Esophagus squamous epithelium (tissue), 5 donors: ENCODE results near the gene EIPR1. TPM values are rescaled to one million over a fixed set of nuclear protein-coding genes. Genes with fewer than 3 reads are reported as not detected.
A peak's percentile ranks its signal among the peaks of the same experiment; 100 is the strongest.

Source experiments
- DNase-seq: peaks from one replicate; lab custom pipeline; 2025; lab: John Stamatoyannopoulos, UW
- H3K27ac ChIP-seq, 4 donors: fragments of 200-600 bp; sonication (generic); one replicate each; pipeline ENCODE4 v1.5.1; 2016 to 2019; ENCODE audit warnings: mild to moderate bottlenecking in 1 of 4
- H3K27me3 ChIP-seq, 4 donors: fragments of 200-600 bp; sonication (generic); 1 replicate in 3 of 4; 2 replicates in 1 of 4; pipeline versions ENCODE4 v1.5.1 to v1.6.0; 2017 to 2021; ENCODE audit warnings: antibody characterized with exemption in 1 of 4
- H3K36me3 ChIP-seq, 3 donors: fragments of 200-600 bp; sonication (generic); one replicate each; pipeline ENCODE4 v1.5.1; 2016 to 2019
- H3K4me1 ChIP-seq, 3 donors: fragments of 200-600 bp; sonication (generic); one replicate each; pipeline ENCODE4 v1.5.1; 2017 to 2019
- H3K4me3 ChIP-seq, 4 donors: fragments of 200-600 bp; sonication (generic); 1 replicate in 3 of 4; 2 replicates in 1 of 4; pipeline ENCODE4 v1.5.1; 2016 to 2019; ENCODE audit warnings: mild to moderate bottlenecking in 2 of 4, moderate library complexity in 1 of 4
- H3K9me3 ChIP-seq, 3 donors: fragments of 200-600 bp; sonication (generic); one replicate each; pipeline ENCODE4 v1.5.1; 2016 to 2019
- CTCF ChIP-seq, 6 experiments: fragments of 450-650 bp in 4 of 6; fragments of 200-600 bp in 2 of 6; sonication (generic) in 2 of 6; IDR thresholded peaks; one replicate each; pipeline ENCODE4 v1.5.1; 2016 to 2019; ENCODE audit warnings: antibody characterized with exemption in 6 of 6, mild to moderate bottlenecking in 4 of 6, moderate library complexity in 4 of 6
- POLR2A ChIP-seq, 4 donors: fragments of 450-650 bp; IDR thresholded peaks; one replicate each; pipeline ENCODE4 v1.6.1; 2017; ENCODE audit warnings: antibody characterized with exemption in 4 of 4, mild to moderate bottlenecking in 4 of 4, moderate library complexity in 3 of 4
- WGBS, 2 donors: methylation state at CpG; one replicate each; pipeline ENCODE4 v1.1.5; 2018; 5-methylcytosine and 5-hydroxymethylcytosine counted together
- intact Hi-C: fragments of 100-400 bp; cut with DNase I; formaldehyde crosslinking; loops from one replicate; pipeline ENCODE4 v1.15.0; 2022
- total RNA-seq, 4 donors: library from RNA; depleted of rRNA; stranded (reverse); fragments of >200 nt; gene quantifications; one replicate each; pipeline ENCODE4 v1.1.0, GENCODE V29; 2016
- donor health status: DM: yes; HTN: yes; CAD: no.

The EIPR1 gene
- total RNA-seq, 4 donors from 2014 or later = 27.3 to 50.6 (median 31.9) TPM

GRCh38 chr2:3238951-3239841 is 138.4 kb downstream of the EIPR1 start:
- no peaks in the 10 kb centered on the region for H3K27me3 ChIP-seq
- H3K4me3 ChIP-seq = no peak overlapping the region
- TF ChIP-seq CTCF (IDR thresholded peaks at IDR 0.05) (no peak), POLR2A (IDR thresholded peaks at IDR 0.05) (no peak)
- no peak overlapping the region for H3K27ac ChIP-seq
- peaks cover 0 to 2% (median 0%) of the 10 kb centered on the region in 3 donors for H3K4me1 ChIP-seq
- H3K9me3 ChIP-seq = no peaks in the 10 kb centered on the region
- DNase-seq = no peak
- intact Hi-C loops = no loop called here
- H3K36me3 ChIP-seq = peaks cover 0 to 4% (median 0%) of the 10 kb centered on the region in 3 donors
- WGBS, 2 donors = 59 to 68% methylated on average over 21 of the region's 21 CpGs

- DNase-seq = no peak
- TF ChIP-seq POLR2A (IDR thresholded peaks at IDR 0.05) (no peak), CTCF (IDR thresholded peaks at IDR 0.05) (no peak)
- intact Hi-C loops = no loop called here
- Histone ChIP-seq H3K4me1 (peaks cover 0 to 5% (median 0%) of the 10 kb centered on the region in 3 donors), H3K9me3 (no peaks in the 10 kb centered on the region), H3K27ac (peak overlapping the region in 1 of 4 donors; percentile 30), H3K27me3 (no peaks in the 10 kb centered on the region), H3K36me3 (peaks cover 0 to 8% (median 0%) of the 10 kb centered on the region in 3 donors), H3K4me3 (no peak overlapping the region)
- WGBS, 2 donors = 77 to 92% methylated on average over 8 to 9 of the region's 12 CpGs
These were observed 141.1 kb downstream of the EIPR1 start for GRCh38 chr2:3236300-3237045.

- Histone ChIP-seq H3K4me3 (no peak overlapping the region), H3K36me3 (peaks cover 0 to 8% (median 0%) of the 10 kb centered on the region in 3 donors), H3K4me1 (peaks cover 0 to 5% (median 0%) of the 10 kb centered on the region in 3 donors), H3K27ac (no peak overlapping the region), H3K27me3 (no peaks in the 10 kb centered on the region), H3K9me3 (no peaks in the 10 kb centered on the region)
- DNase-seq = no peak
- TF ChIP-seq CTCF (IDR thresholded peaks at IDR 0.05) (no peak), POLR2A (IDR thresholded peaks at IDR 0.05) (no peak)
- WGBS, 2 donors = 39 to 77% methylated on average over 2 of the region's 2 CpGs
- intact Hi-C loops = no loop called here
These were observed 143.7 kb downstream of the EIPR1 start for GRCh38 chr2:3233877-3234276.

GRCh38 chr2:3229221-3229620 is 148.4 kb downstream of the EIPR1 start:
- Histone ChIP-seq H3K4me3 (no peak overlapping the region), H3K27me3 (no peaks in the 10 kb centered on the region), H3K36me3 (peaks cover 0 to 8% (median 0%) of the 10 kb centered on the region in 3 donors), H3K27ac (no peak overlapping the region), H3K4me1 (peaks cover 0 to 3% (median 0%) of the 10 kb centered on the region in 3 donors), H3K9me3 (peaks cover 0 to 4% (median 0%) of the 10 kb centered on the region in 3 donors)
- no peak for DNase-seq
- TF ChIP-seq CTCF (IDR thresholded peaks at IDR 0.05) (no peak), POLR2A (IDR thresholded peaks at IDR 0.05) (no peak)
- WGBS, 2 donors = 83 to 87% methylated on average over 3 of the region's 3 CpGs
- intact Hi-C loops = no loop called here
